ENCODE results near the gene CEP131. TPM values are rescaled to one million over a fixed set of nuclear protein-coding genes. Genes with fewer than 3 reads are reported as not detected.

Gene CEP131
- total RNA-seq, 1 donor from 2014 or later = 28.7 TPM

DNA sequence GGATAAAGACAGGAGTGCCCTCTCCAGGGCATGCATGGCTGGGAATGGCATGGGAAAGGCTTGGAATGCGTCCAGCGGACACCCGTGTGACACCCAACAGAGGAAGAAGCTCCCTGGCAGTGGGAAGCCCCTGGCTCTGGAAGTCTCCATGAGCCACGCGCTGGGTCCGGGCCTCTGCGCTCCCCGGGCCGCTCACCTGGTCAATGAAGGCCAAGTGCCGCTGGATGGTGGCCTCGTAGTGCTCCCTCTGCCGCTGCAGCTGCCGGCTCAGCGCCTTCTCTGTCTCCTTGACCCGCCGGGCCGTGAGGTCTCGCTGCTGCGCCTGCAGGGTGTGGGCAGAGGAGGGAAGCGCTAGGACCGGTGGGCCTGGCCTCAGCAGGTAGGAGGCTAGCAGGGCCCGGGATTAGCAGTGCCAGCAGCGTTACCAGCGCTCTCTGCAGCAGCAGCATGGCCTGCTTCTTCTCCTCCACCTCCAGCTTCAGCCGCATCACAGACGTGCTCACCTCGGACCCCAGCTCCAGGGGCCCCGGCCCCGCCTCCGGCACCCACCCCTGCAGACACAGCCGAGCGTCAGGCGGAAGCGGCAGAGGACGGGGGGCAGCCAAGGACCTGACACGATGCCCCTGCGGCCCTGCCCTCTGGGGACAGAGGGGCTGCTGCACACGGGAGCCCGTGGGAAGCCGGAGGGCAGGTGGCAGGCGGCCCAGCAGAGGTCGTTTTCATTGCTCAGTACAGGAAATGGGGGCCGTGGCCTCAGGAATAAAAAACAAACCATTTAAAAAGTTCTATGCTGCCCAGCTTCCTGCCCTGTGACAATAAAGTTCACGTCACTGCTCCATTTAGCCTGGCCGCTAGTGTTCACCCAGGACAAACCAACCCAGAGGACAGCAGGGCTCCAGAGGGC, 26.0 kb downstream of the CEP131 start:
- TF ChIP-seq, protein P1, sequence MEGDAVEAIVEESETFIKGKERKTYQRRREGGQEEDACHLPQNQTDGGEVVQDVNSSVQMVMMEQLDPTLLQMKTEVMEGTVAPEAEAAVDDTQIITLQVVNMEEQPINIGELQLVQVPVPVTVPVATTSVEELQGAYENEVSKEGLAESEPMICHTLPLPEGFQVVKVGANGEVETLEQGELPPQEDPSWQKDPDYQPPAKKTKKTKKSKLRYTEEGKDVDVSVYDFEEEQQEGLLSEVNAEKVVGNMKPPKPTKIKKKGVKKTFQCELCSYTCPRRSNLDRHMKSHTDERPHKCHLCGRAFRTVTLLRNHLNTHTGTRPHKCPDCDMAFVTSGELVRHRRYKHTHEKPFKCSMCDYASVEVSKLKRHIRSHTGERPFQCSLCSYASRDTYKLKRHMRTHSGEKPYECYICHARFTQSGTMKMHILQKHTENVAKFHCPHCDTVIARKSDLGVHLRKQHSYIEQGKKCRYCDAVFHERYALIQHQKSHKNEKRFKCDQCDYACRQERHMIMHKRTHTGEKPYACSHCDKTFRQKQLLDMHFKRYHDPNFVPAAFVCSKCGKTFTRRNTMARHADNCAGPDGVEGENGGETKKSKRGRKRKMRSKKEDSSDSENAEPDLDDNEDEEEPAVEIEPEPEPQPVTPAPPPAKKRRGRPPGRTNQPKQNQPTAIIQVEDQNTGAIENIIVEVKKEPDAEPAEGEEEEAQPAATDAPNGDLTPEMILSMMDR (conservative IDR thresholded peaks at IDR 0.05; ENCODE audit: low read depth, low read length) = no peak
- DNase-seq (ENCODE audit: low read depth) = no peak
- H3K4me3 ChIP-seq (ENCODE audit: low read depth, low read length) = no peak overlapping the region

- TF ChIP-seq, protein P1 (conservative IDR thresholded peaks at IDR 0.05; ENCODE audit: low read depth, low read length) = no peak
- H3K4me3 ChIP-seq (ENCODE audit: low read depth, low read length) = no peak overlapping the region
- DNase-seq (ENCODE audit: low read depth) = no peak
Measured at GRCh38 chr17:81195941-81196495, 26.7 kb downstream of the CEP131 start.

GRCh38 chr17:81194941-81195901, 27.5 kb downstream of the CEP131 start:
- DNase-seq (ENCODE audit: low read depth) = no peak
- TF ChIP-seq, protein P1 (conservative IDR thresholded peaks at IDR 0.05; ENCODE audit: low read depth, low read length) = no peak
- no peak overlapping the region for H3K4me3 ChIP-seq (ENCODE audit: low read depth, low read length)

GRCh38 chr17:81194225-81194760, 28.5 kb downstream of the CEP131 start:
- TF ChIP-seq, protein P1 (conservative IDR thresholded peaks at IDR 0.05; ENCODE audit: low read depth, low read length) = no peak
- no peak for DNase-seq (ENCODE audit: low read depth)
- no peak overlapping the region for H3K4me3 ChIP-seq (ENCODE audit: low read depth, low read length)

- TF ChIP-seq, protein P1 (conservative IDR thresholded peaks at IDR 0.05; ENCODE audit: low read depth, low read length) = no peak
- DNase-seq (ENCODE audit: low read depth) = no peak
- no peak overlapping the region for H3K4me3 ChIP-seq (ENCODE audit: low read depth, low read length)
Measured at GRCh38 chr17:81193470-81194224, 29.1 kb downstream of the CEP131 start.

DNA sequence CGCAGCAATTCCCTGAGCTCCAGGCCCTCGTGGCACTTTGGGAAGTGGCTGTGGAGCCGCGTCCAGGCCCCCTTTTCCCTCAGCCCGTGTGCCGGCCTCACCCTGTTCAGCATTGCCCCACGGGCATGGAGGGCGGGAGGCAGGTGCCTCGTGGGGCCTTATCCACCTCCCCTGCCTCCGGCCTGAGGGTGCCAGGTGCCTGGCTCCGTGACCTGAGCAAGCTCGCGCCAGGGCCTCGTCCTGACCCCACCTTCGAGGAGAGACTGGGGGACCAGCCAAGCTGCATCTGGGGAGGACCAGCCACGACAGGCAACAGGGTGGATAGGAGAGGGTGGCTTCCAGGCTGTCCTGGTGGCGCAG, 29.7 kb downstream of the CEP131 start:
- DNase-seq (ENCODE audit: low read depth) = no peak
- TF ChIP-seq, protein P1 (conservative IDR thresholded peaks at IDR 0.05; ENCODE audit: low read depth, low read length) = no peak

More for the DNA sequence above, 29.7 kb downstream of the CEP131 start:
- H3K4me3 ChIP-seq (ENCODE audit: low read depth, low read length) = no peak overlapping the region

Data from epithelial cell of proximal tubule (primary cell).